Measurements from ENCODE around the gene GPR84.

GPR84 gene

GRCh38 chr12:54377007-54377406 is 12.7 kb upstream of the GPR84 start (continued):
- TF ChIP-seq CSRNP3 (CRISPR knock-in tag; IDR thresholded peaks at IDR 0.05) (no peak), PPARA (CRISPR knock-in tag; IDR thresholded peaks at IDR 0.05; ENCODE audit: borderline replicate concordance) (no peak), ESRRG (CRISPR knock-in tag; IDR thresholded peaks at IDR 0.05) (no peak)

- TF ChIP-seq ZFP30 (CRISPR knock-in tag; IDR thresholded peaks at IDR 0.05), result no peak
- TF ChIP-seq ZC3H10 (CRISPR knock-in tag; IDR thresholded peaks at IDR 0.05), result no peak
- no peak for TF ChIP-seq TCF4 (CRISPR knock-in tag; IDR thresholded peaks at IDR 0.05; ENCODE audit: borderline replicate concordance)
- TF ChIP-seq ZFP3 (CRISPR knock-in tag; IDR thresholded peaks at IDR 0.05), result no peak
- TF ChIP-seq ARNTL (CRISPR knock-in tag; IDR thresholded peaks at IDR 0.05; ENCODE audit: borderline replicate concordance, low read depth), result no peak
- no peak for TF ChIP-seq SNAI2 (CRISPR knock-in tag; IDR thresholded peaks at IDR 0.05)
- no peak for TF ChIP-seq ZNF70 (CRISPR knock-in tag; IDR thresholded peaks at IDR 0.05)
- no peak for TF ChIP-seq PATZ1 (CRISPR knock-in tag; IDR thresholded peaks at IDR 0.05; ENCODE audit: borderline replicate concordance)
- TF ChIP-seq ZNF565 (CRISPR knock-in tag; conservative IDR thresholded peaks at IDR 0.05; ENCODE audit: low read depth), result no peak
- TF ChIP-seq OSR1 (CRISPR knock-in tag; IDR thresholded peaks at IDR 0.05), result no peak
- no peak for TF ChIP-seq TOX (CRISPR knock-in tag; IDR thresholded peaks at IDR 0.05; ENCODE audit: borderline replicate concordance)
- no peak for TF ChIP-seq CSDC2 (CRISPR knock-in tag; IDR thresholded peaks at IDR 0.05)
- no peak for TF ChIP-seq BACH2 (CRISPR knock-in tag; IDR thresholded peaks at IDR 0.05; ENCODE audit: borderline replicate concordance)
- no peak for TF ChIP-seq TSHZ2 (CRISPR knock-in tag; IDR thresholded peaks at IDR 0.05)
- TF ChIP-seq CREB5 (CRISPR knock-in tag; IDR thresholded peaks at IDR 0.05; ENCODE audit: low read depth), result no peak
- no peak for TF ChIP-seq ISL1 (CRISPR knock-in tag; IDR thresholded peaks at IDR 0.05)
- TF ChIP-seq CSRNP3 (CRISPR knock-in tag; IDR thresholded peaks at IDR 0.05), result no peak
- TF ChIP-seq RARB (CRISPR knock-in tag; IDR thresholded peaks at IDR 0.05), result no peak
- TF ChIP-seq POU6F1 (CRISPR knock-in tag; IDR thresholded peaks at IDR 0.05; ENCODE audit: borderline replicate concordance, low read depth), result no peak
- ATAC-seq, result no peak
These were observed 12.3 kb upstream of the GPR84 start for GRCh38 chr12:54376596-54376995.

GRCh38 chr12:54375259-54375579 is 10.9 kb upstream of the GPR84 start:
- no peak for ATAC-seq
- TF ChIP-seq ISL1 (CRISPR knock-in tag; IDR thresholded peaks at IDR 0.05) (no peak), ZFP3 (CRISPR knock-in tag; IDR thresholded peaks at IDR 0.05) (no peak), ZNF565 (CRISPR knock-in tag; conservative IDR thresholded peaks at IDR 0.05; ENCODE audit: low read depth) (no peak), ZC3H10 (CRISPR knock-in tag; IDR thresholded peaks at IDR 0.05) (no peak), ESRRG (CRISPR knock-in tag; IDR thresholded peaks at IDR 0.05) (no peak), GLIS3 (CRISPR knock-in tag; IDR thresholded peaks at IDR 0.05) (no peak), PATZ1 (CRISPR knock-in tag; IDR thresholded peaks at IDR 0.05; ENCODE audit: borderline replicate concordance) (no peak), POU6F1 (CRISPR knock-in tag; IDR thresholded peaks at IDR 0.05; ENCODE audit: borderline replicate concordance, low read depth) (no peak)
